Measurements from ENCODE around the gene EID2.

EID2 gene

GRCh38 chr19:39500543-39500942 lies 39.4 kb downstream of the EID2 start:
- DNase-seq = no peak

- no peak for DNase-seq
These were observed 40.0 kb downstream of the EID2 start for GRCh38 chr19:39499932-39500331.

- DNase-seq = peak; percentile 21
These were observed 40.9 kb downstream of the EID2 start, which contains the start of gene DLL3 for GRCh38 chr19:39498798-39499642. Gene DLL3, plus strand, starts transcription at chr19:39498947. Its CDS starts 28 bp downstream, at chr19:39498975.

- no peak for DNase-seq
These were observed 41.8 kb downstream of the EID2 start for GRCh38 chr19:39497996-39498797.

- DNase-seq = no peak
These were observed 42.3 kb downstream of the EID2 start for GRCh38 chr19:39497701-39497995.

- DNase-seq = no peak
These were observed 43.9 kb downstream of the EID2 start for GRCh38 chr19:39496063-39496462.

GRCh38 chr19:39494661-39495060 lies 45.3 kb downstream of the EID2 start:
- no peak for DNase-seq

- DNase-seq = no peak
These were observed 47.2 kb downstream of the EID2 start for GRCh38 chr19:39492788-39493187.

GRCh38 chr19:39492225-39492624 lies 47.7 kb downstream of the EID2 start:
- DNase-seq = no peak

GRCh38 chr19:39489756-39490155 lies 50.2 kb downstream of the EID2 start:
- no peak for DNase-seq
